Bronchial epithelial cell (primary cell): ENCODE data around the gene TTC31. TPM values are rescaled to one million over a fixed set of nuclear protein-coding genes. Genes with fewer than 3 reads are reported as not detected.

ENCODE experiments used
- DNase-seq: peaks from one replicate; pipeline ENCODE4 v3.0.0-alpha.2; 2010; ENCODE audit warnings: low read depth
- FAIRE-seq: peaks from 2 replicates; lab custom pipeline; 2011; peaks lifted over from hg19 to GRCh38; lab: Jason Lieb, UNC
- H3K27me3 ChIP-seq: 2 replicates; pipeline ENCODE4 v1.5.1; 2011; ENCODE audit warnings: low read length; ENCODE audit not compliant: control insufficient read depth, insufficient read depth
- H3K36me3 ChIP-seq: 2 replicates; pipeline ENCODE4 v1.5.1; 2011; ENCODE audit warnings: low read length; ENCODE audit not compliant: control insufficient read depth, insufficient read depth
- H3K4me3 ChIP-seq: 2 replicates; pipeline ENCODE4 v1.5.1; 2011; ENCODE audit warnings: mild to moderate bottlenecking, low read depth, low read length, control low read depth
- CTCF ChIP-seq: IDR thresholded peaks from 2 replicates; pipeline ENCODE4 v1.5.1; 2011; ENCODE audit warnings: mild to moderate bottlenecking, moderate library complexity, low read length, control low read depth, inconsistent platforms; ENCODE audit not compliant: insufficient read depth, severe bottlenecking
- total RNA-seq: library from RNA; depleted of rRNA; stranded (reverse); fragments of >200 nt; gene quantifications from 2 replicates; pipeline ENCODE4 v1.2.1, GENCODE V29; 2014

The TTC31 gene
- total RNA-seq, 1 donor from 2014 or later = 5.8 TPM

DNA sequence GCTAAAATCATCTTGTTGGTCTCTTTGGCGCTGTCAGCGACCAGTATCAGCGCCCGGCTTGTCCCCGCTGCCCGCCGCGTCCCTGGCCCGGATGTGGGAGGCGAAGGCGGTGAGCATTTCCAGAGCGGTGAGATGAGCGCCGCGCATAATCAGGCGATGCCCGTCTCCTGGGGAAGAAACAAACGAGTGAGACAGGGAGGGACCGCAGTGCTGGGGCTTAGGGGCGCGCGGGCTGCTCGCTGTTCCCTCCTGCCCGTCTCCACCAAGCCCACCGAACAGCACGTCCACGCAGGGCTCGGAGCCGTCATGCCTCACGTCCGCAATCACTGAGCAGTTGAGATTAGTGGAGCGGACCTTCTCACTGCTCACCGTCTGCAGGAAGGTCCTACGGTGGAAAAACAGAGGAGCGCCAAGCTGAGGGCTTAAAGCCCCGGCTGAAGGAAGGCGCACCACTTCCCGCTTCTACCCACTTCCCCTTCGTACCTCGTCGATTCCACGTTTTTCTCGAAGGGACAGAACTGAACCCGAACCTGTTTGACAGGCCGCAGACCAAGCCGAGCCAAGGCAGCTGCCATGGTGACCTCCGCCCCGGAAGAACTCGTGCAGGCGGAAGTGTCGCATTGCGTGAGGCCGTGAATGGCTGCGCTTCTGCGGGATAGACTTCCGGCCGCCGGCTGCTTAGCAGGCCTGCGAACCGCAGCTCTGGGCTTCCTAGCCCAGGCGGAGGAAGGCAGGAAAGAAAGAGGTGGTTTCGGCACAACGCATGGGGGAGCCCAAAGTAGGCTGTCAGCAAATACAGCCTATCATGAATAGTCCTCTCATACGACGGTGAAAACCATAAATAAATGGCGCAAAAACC, 10.6 kb upstream of the TTC31 start, which contains the start of gene MRPL53:
MRPL53 (minus strand) TSS at position 595 of the 859 bp plus-strand sequence; CDS start at position 575, 20 bp downstream.
- DNase-seq = peak; percentile 87
- H3K27me3 ChIP-seq = no peaks in the 10 kb centered on the region
- no peak for FAIRE-seq
- TF ChIP-seq CTCF = no peak
- H3K4me3 ChIP-seq = peak within 1 kb of the TSS; percentile 84
- peaks cover 6% of the 10 kb centered on the region for H3K36me3 ChIP-seq

DNA sequence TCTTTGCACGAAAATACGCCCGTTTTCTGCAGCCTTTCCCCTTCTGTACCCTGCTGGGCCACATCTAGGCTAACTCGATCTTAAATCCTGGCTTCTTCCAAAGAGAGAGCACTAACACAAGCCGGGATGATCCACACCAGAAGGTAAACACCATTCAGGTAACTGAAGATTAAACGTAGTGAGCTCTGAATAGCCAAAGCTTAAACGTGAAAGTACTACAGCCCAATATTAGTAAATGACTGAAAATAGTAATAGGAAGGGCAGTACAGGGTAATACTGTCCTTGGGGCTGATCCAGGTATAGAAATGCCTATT, 10.0 kb upstream of the TTC31 start:
- Histone ChIP-seq H3K36me3 (peaks cover 6% of the 10 kb centered on the region), H3K4me3 (peak overlapping the region; percentile 84), H3K27me3 (no peaks in the 10 kb centered on the region)
- no peak for TF ChIP-seq CTCF
- no peak for FAIRE-seq
- peak; percentile 10 for DNase-seq

DNA sequence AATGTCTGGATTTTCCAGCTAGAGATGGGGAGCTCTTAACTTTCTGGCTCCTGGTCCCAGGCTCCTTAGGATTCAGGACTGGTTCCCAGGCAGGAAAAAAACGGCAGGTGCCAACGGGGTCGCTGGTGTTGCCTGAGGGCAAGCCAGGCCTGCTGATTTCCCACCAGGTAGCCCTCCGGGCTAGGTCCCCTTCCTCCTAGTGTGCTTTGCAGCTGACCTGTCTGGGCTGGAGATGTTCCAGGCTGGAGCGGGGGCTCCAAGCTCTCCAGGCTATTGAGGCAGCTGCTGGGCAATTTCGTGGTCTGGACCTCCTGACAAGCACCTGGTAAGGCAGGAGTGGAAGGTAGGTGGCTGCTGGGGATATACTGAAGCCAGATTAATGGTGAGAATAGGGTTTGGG, 8.4 kb upstream of the TTC31 start:
- FAIRE-seq = no peak
- H3K27me3 ChIP-seq = no peaks in the 10 kb centered on the region
- no peak for TF ChIP-seq CTCF
- DNase-seq = no peak
- peaks cover 6% of the 10 kb centered on the region for H3K36me3 ChIP-seq
- H3K4me3 ChIP-seq = no peak overlapping the region

- H3K27me3 ChIP-seq = no peaks in the 10 kb centered on the region
- TF ChIP-seq CTCF = peak; percentile 44
- peaks cover 6% of the 10 kb centered on the region for H3K36me3 ChIP-seq
- no peak overlapping the region for H3K4me3 ChIP-seq
- no peak for DNase-seq
- no peak for FAIRE-seq
Observed at GRCh38 chr2:74474899-74475298, 8.0 kb upstream of the TTC31 start.

DNA sequence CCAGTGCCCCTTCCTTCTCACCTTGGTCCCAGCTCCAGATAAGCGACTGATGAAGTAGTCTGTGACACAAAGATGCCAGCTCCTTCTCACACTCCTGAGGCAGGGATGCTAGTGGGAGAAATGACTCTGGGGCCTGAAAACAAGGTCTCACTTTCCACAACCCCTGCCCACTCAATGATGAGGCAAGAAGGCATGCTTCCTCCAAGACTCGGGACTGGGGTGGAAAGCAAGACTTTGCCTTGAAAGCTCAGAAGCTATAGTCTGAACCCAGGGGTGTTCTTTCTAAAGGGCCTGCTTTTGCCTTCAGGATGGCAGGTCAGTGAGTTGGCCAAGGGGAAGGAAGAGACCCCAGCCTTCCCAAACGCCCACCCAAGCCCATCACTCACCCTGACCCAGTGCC, 1.4 kb upstream of the TTC31 start:
- TF ChIP-seq CTCF = no peak
- FAIRE-seq (no peak), DNase-seq (no peak)
- Histone ChIP-seq H3K4me3 (peak overlapping the region; percentile 91), H3K36me3 (peaks cover 8% of the 10 kb centered on the region), H3K27me3 (no peaks in the 10 kb centered on the region)
